Right forelimb (tissue), 1 donor: Measurements from ENCODE around the gene SLC16A9.
"Not testable (repeated sequence)": the region's sequence is repeated elsewhere in the genome, so short reads cannot be mapped to it uniquely, and the experiment has no call there.

Experiments used
- DNase-seq: peaks from one replicate; pipeline ENCODE4 v3.0.0-alpha.2; 2018

The SLC16A9 gene

DNA sequence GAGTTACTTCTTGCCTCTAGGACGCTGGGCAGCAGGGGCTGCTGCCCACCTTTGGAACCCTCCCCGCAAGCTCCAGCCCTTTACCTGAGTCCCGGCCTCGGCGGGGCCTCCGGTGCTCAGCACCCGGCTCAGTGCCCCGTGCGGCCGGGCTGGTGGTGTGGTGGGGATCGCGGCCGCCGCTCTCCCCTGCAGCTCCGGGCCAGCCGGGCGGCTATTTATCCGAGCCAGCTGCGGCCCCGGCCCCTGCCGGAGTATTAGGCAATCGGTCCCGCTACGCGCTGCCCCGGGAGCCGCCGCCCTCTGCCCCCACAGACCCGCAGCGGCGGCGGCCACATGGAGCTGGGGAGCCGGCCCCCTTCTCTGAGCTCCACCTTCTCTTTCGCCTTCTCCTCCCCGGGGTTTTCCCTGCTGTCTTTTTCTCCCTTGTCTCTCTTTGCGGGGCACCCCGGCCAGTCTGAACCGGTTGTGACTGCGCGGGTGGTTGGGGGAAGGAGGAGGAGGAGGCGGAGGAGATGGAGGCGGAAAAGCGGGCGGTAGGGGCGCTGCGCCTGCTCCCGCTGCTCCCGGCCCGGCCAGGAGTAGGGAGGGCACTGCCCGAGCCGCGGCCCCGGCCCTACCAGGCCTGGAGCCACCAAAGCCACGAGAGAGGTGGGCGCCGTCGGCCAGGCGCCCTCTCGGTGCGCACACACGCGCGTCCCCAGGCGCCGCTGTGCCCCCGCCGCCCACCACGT, at the start of gene SLC16A9:
Gene SLC16A9 (minus strand): TSS at position 456 of the 731 bp plus-strand sequence. CDS start 25,559 bp downstream, outside the sequence.
- DNase-seq: peak; percentile 86

DNA sequence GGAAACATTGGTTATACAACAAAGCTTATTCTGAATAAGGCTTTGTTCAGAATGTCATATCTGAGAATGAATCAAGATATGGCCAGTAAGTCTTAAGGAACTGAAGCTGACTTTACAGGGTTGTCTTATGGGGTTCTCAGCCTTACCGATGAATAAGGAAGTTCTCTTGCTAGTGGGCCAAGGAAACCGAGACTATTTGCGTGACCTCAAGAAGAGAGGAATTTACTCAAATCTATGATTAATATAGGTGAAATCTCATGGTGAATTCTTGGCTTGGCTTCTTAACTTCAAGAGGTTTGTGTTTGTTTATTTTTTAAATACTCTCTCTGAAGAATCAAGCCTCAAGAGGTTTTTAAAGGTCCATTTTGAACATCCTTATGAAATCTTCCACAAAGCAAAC, 48.3 kb upstream of the SLC16A9 start:
- DNase-seq: no peak

DNA sequence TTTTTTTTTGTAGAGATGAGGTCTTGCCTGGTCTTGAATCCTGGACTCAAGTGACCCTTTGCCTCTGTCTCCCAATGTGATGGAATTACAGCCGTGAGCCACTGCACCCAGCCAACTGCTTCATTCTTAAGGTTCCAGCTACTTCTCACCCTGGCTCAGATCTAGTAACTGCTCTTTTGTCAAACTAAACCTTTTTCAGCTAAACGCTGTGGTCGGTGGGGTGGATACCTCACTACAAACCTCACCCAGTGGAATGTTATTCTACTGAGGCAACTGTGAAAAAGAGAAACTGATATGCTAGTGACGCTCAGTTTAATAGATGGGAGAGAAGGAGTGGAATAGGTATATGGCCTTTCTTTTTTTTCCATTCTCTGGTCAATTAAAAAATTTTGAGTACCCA, 45.3 kb upstream of the SLC16A9 start:
- DNase-seq: no peak

DNA sequence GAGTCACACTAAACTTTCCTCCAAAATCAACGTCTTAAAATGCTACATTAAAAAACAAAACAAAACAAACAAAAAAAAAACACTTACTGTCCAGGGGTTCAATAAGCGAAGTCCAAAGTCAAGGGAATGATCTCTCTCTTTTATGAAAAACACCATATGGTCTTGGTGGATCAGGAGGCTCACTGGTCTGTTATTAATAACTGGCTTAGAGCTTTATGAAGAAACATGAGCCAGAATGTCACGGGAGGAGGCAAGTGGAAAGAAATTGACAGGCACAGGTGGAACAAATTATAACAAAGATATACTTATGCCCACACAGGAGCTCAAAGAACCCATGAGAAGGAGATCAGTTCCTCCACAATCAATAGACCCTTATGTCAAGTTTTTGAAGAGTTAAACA, 43.6 kb upstream of the SLC16A9 start, which contains the start of gene MRLN:
Gene MRLN (minus strand): TSS at position 189 of the 400 bp plus-strand sequence.
- no peak for DNase-seq

DNA sequence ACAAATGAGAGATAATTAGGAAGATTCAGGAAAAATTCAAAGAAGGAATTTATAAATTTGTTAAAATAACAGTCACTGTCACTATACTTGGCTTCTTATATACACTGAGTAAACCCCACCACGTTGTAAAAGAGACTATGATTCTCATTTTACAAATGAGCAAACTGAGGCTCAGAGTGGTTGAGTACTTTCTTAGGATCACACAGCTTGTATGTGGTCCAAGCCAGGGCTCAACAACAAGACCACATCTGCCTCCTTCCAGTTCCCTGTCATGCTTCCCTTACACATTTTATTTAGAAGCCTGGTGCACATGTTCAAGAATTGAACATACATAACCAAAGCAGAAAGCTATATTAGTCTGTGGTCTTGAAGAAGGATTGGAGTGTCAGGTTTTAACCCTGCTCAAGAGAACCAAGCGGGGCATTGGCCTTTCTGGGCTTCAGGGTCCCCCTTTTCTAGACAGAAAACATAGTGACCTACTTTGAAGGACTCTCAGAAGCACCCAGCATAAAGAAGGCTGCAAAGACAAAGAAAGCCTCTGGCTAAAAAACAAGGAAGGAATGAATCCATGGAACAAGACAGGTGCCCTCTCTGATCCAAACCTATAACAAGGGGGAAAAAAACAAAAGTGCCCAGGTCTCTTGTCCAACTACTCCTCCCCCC, 42.8 kb upstream of the SLC16A9 start:
- no peak for DNase-seq

DNA sequence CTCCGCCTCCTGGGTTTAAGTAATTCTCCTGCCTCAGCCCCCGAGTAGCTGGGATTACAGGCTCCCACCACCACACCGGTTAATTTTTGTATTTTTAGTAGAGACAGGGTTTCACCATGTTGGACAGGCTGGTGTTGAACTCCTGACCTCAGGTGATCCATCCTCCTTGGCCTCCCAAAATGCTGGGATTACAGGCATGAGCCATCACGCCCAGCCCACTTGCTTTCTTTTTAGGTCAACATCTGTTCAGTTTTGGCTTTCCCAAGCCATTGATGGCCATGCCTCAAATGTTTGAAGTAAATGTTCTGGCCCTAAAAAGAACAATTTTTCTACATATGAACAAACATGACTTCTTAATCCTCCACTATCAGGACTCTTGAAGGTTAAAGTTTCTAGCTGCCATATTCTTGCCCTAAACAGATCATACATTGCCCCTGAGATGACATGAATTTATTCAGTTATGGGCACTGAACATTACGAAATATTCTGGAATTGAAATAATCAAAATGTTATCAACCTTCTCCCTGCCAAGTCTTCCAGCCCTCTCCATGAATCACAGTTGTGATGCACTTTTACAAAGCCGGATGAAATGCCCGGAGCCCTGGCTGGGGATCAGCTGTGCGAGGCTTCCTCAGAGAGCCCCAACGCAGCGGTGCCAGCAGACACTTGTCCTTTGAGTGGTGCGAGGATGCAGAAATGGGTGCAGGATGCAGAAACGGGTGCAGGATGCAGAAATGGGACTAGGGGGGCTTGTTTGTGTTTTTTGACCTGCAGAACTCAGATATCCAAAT, 40.7 kb upstream of the SLC16A9 start:
- DNase-seq: no peak

- no peak for DNase-seq
Observed at GRCh38 chr10:59748834-59749233, 39.2 kb upstream of the SLC16A9 start.

DNA sequence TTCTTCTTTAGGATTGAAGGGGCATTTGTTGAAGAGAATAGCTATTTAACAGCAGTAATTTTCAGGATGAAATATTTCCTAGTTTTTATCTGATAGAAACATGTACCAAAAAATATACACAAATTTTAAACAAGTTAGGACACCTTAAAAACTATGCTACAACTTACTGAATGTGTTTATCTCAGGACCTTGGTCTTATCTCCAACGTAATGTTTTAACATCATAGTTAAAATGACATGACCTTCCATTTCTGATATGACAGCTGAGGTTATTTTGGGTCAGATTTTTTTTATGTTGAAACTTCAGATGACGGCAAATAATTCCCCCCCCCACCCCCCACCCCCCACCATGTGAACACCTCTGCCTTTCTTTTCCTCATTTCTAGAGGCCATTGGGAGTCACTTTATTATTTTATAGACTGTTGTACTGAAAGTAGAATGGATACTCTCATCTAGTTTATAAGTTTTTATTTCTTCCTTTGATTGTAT, 35.6 kb upstream of the SLC16A9 start:
- DNase-seq: no peak

DNA sequence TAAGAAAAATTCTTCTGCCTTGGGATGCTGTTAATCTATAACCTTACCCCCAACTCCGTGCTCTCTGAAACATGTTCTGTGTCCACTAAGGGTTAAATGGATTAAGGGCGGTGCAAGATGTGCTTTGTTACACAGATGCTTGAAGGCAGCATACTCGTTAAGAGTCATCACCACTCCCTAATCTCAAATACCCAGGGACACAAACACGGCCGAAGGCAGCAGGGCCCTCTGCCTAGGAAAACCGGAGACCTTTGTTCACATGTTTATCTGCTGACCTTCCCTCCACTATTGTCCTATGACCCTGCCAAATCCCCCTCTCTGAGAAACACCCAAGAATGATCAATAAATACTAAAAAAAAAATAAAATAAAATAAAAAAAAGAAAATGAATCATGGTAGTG, 35.1 kb upstream of the SLC16A9 start:
- not testable (repeated sequence) for DNase-seq

DNA sequence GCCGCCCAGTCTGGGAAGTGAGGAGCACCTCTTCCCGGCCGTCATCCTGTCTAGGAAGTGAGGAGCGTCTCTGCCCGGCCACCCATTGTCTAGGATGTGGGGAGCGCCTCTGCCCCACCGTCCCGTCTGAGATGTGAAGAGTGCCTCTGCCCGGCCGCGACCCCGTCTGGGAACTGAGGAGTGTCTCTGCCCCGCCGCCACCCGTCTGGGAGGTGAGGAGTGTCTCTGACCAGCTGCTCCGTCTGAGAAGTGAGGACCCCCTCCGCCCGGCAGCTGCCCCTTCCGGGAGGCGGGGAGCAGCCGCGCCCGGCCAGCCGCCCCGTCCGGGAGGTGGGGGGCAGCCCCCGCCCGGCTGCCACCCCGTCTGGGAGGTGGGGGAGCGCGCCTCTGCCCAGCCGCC, 34.5 kb upstream of the SLC16A9 start:
- not testable (repeated sequence) for DNase-seq

DNA sequence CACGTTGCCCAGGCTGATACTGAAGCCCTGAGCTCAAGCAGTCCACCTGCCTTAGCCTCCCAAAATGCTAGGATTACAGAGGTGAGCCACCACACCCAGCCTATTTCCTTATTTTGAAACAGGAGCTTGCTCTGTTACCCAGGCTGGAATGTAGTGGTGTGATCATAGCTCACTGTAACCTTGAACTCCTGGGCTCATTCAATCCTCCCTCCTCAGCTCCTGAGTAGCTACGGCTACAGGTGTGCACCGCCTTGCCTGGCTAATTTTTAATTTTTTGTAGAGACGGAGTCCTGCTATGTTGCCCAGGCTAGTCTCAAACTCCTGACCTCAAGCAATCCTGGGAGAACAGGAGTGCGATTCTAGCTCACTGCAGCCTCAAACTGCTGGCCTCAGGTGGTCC, 31.9 kb upstream of the SLC16A9 start:
- DNase-seq: no peak

DNA sequence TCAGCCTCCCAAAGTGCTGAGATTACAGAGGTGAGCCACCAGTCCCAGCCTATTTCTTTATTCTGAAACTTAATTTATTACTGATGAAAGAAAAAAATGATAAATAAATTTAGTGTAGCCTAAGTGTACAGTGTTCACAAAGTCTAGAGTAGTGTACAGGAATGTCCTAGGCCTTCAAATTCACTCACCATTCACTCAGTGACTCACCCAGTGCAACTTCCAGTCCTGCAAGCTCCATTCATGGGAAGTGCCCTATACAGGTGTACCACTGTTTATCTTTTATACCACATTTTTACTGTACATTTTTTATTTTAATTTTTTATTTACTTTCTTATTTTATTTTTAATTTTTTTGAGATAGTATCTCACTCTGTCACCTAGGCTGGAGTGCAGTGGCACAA, 31.4 kb upstream of the SLC16A9 start:
- DNase-seq: no peak

DNA sequence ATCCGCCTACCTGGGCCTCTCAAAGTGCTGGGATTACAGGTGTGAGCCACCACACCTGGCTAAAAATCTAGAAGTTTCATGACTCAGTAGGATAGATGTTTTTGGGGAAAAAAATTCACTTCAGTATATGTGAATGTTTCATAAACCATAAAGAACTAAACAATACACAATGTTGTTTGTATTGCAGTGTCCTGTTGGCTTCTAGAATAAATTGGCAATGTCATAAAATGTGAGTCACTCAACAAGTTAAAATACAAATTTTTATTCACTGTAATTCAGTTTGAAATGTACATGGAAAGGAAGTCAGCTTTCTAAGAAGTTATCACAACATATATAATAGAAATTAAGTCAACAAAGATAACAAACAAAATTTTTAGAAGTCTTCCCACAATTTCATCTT, 27.1 kb upstream of the SLC16A9 start:
- no peak for DNase-seq

GRCh38 chr10:59735296-59735695, 25.6 kb upstream of the SLC16A9 start:
- no peak for DNase-seq

GRCh38 chr10:59734014-59734462, 24.4 kb upstream of the SLC16A9 start:
- DNase-seq: no peak

GRCh38 chr10:59733321-59734013, 23.8 kb upstream of the SLC16A9 start:
- DNase-seq: not testable (repeated sequence)

DNA sequence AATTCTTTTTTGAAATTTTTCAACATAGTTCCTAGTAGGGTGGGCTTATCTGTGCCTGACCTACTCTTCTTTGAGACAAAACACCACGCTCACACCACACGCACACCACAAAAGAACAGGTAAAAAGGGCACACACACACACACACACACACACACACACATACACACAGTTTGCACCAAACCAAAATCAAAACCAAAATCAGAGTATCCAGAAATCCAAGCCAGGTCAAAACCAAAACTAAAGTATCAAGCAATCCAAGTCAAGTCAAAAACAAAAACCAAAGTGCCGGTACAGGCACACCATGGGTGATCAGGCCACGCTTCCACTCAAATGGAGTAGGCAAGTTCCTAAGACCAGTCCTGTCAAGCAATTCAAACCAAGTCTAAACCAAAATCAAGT, 23.2 kb upstream of the SLC16A9 start:
- DNase-seq: not testable (repeated sequence)

DNA sequence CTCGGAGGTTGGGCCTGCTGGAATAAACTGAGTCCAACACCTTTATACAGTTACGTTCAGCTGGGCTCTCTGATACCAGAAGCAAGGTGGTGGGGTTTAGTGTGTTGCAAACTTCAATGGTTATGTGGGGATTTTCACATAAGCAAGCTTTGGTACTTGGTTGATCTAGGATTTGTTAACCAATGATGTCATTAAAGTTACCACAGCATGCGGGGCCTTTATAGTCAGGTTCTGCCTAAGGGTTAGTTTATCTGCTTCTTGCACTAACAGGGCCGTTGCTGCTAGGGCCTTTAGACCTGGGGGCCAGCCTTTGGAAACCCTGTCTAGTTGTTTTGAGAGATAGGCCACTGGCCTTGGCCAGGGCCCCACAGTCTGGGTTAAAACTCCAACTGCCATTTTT, 19.5 kb upstream of the SLC16A9 start:
- not testable (repeated sequence) for DNase-seq

DNA sequence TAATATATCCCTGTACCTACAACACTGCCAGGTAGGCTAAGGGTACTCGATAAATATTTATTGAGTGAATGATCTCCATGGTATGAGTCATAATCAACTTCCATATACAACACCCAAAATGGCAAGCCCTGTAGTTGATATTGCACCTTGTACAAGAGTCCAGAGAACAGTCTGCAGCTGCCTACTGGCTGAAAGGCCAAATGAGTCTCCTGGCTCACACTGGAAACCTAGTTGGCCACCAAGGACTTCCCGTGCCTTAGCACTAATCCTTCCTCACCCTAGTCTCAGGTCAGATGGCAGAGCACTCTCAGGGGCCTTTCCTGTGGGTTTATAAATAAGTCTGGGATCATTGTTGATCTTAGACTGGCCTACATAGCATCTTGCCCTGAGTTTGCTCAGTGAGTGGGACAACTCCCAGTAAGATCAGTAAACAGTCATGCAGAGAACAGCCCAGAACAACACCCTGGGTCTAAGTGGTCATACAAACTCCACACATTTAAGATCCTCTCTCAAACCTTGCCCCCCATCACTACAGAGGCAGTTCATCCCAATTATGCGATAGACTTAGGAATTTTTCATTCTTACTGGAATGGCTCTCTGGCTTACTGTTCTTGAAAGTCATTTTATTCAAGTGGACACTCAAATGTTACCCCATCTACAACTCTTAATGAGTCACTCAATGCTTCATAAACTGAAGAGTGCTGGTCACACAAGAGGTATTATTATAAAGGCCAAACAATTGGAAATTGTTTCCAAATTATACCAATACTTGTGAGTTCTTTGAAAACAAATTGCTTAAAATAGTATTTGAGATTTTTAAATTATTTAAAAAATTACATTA, 14.7 kb upstream of the SLC16A9 start:
- no peak for DNase-seq

DNA sequence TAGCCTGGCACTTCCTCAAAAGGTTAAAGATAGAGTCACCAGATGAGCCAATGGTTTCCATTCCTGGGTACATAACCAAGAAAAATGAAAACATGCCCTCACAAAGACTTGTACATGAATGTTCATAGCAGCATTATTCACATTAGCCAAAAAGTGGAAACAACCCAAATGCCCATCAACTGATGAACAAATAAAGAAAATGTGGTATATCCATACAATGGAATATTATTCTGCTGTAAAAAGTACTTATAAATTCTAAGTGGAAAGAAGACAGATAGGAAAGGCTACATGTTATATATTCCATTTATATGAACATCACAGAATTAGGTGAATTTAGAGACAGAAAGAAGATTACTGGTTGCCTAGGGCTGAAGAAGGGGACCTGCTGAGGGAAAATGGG, 10.7 kb upstream of the SLC16A9 start:
- no peak for DNase-seq

- DNase-seq: no peak
Observed at GRCh38 chr10:59719374-59719773, 9.7 kb upstream of the SLC16A9 start.

- DNase-seq: no peak
Observed at GRCh38 chr10:59718257-59718656, 8.6 kb upstream of the SLC16A9 start.
